Mucosa of stomach (tissue), 1 donor: ENCODE measurements around the gene SQSTM1.
A peak's percentile ranks its signal among the peaks of the same experiment; 100 is the strongest.

Source experiments
- H3K27me3 ChIP-seq: one replicate; pipeline ENCODE4 v1.7.0; 2013; ENCODE audit warnings: mild to moderate bottlenecking, low read length; ENCODE audit not compliant: control insufficient read depth, insufficient read depth
- H3K36me3 ChIP-seq: one replicate; pipeline ENCODE4 v1.7.0; 2013; ENCODE audit warnings: low read length; ENCODE audit not compliant: control insufficient read depth, insufficient read depth
- H3K4me1 ChIP-seq: one replicate; pipeline ENCODE4 v1.7.0; 2013; ENCODE audit warnings: mild to moderate bottlenecking, low read length; ENCODE audit not compliant: control insufficient read depth, insufficient read depth
- H3K4me3 ChIP-seq: one replicate; pipeline ENCODE4 v1.7.0; 2013; ENCODE audit warnings: low read length
- H3K9ac ChIP-seq: one replicate; pipeline ENCODE4 v1.7.0; 2013; ENCODE audit warnings: mild to moderate bottlenecking, low read length, moderate library complexity
- H3K9me3 ChIP-seq: one replicate; pipeline ENCODE4 v1.7.0; 2013; ENCODE audit warnings: mild to moderate bottlenecking, low read length, moderate library complexity; ENCODE audit not compliant: control insufficient read depth
- donor health status: Pancreatic carcinoma.

SQSTM1 gene

GRCh38 chr5:179802950-179803562 is 17.6 kb upstream of the SQSTM1 start:
- Histone ChIP-seq H3K9me3 (no peaks in the 10 kb centered on the region), H3K27me3 (no peaks in the 10 kb centered on the region), H3K36me3 (peaks cover 27% of the 10 kb centered on the region), H3K4me1 (peaks cover 41% of the 10 kb centered on the region), H3K9ac (peak overlapping the region; percentile 39), H3K4me3 (no peak overlapping the region)

GRCh38 chr5:179803651-179804554 is 16.8 kb upstream of the SQSTM1 start:
- H3K4me3 ChIP-seq, result peak overlapping the region; percentile 10
- H3K4me1 ChIP-seq, result peaks cover 44% of the 10 kb centered on the region
- H3K9ac ChIP-seq, result peak overlapping the region; percentile 56

GRCh38 chr5:179804555-179804947 is 16.2 kb upstream of the SQSTM1 start:
- Histone ChIP-seq H3K9ac (peak overlapping the region; percentile 56), H3K4me1 (peaks cover 44% of the 10 kb centered on the region), H3K4me3 (peak overlapping the region; percentile 10), H3K27me3 (no peaks in the 10 kb centered on the region), H3K36me3 (peaks cover 13% of the 10 kb centered on the region), H3K9me3 (no peaks in the 10 kb centered on the region)

More at GRCh38 chr5:179803651-179804554, 16.8 kb upstream of the SQSTM1 start:
- Histone ChIP-seq H3K36me3 (peaks cover 18% of the 10 kb centered on the region), H3K27me3 (no peaks in the 10 kb centered on the region), H3K9me3 (no peaks in the 10 kb centered on the region)

- peaks cover 7% of the 10 kb centered on the region for H3K36me3 ChIP-seq
- H3K9ac ChIP-seq, result peak overlapping the region; percentile 56
- H3K4me3 ChIP-seq, result peak overlapping the region; percentile 10
- no peaks in the 10 kb centered on the region for H3K9me3 ChIP-seq
- no peaks in the 10 kb centered on the region for H3K27me3 ChIP-seq
- peaks cover 44% of the 10 kb centered on the region for H3K4me1 ChIP-seq
Measured at GRCh38 chr5:179805070-179805528, 15.6 kb upstream of the SQSTM1 start.

GRCh38 chr5:179805529-179806249 is 15.0 kb upstream of the SQSTM1 start:
- peaks cover 44% of the 10 kb centered on the region for H3K4me1 ChIP-seq
- H3K27me3 ChIP-seq, result no peaks in the 10 kb centered on the region
- peak overlapping the region; percentile 10 for H3K4me3 ChIP-seq
- no peaks in the 10 kb centered on the region for H3K9me3 ChIP-seq
- peak overlapping the region; percentile 56 for H3K9ac ChIP-seq
- peaks cover 3% of the 10 kb centered on the region for H3K36me3 ChIP-seq

- Histone ChIP-seq H3K4me1 (peaks cover 44% of the 10 kb centered on the region), H3K36me3 (no peaks in the 10 kb centered on the region), H3K27me3 (no peaks in the 10 kb centered on the region), H3K9ac (peak within 1 kb of the TSS; percentile 61), H3K9me3 (no peaks in the 10 kb centered on the region), H3K4me3 (no peak within 1 kb of the TSS)
Measured at GRCh38 chr5:179806250-179807048, 14.3 kb upstream of the SQSTM1 start, which contains the start of gene MGAT4B. Gene MGAT4B (minus strand): TSS chr5:179806866. CDS start chr5:179806583, 283 bp downstream.

GRCh38 chr5:179812135-179812825 is 8.4 kb upstream of the SQSTM1 start:
- no peak overlapping the region for H3K9ac ChIP-seq
- no peaks in the 10 kb centered on the region for H3K27me3 ChIP-seq
- H3K9me3 ChIP-seq, result no peaks in the 10 kb centered on the region
- H3K4me1 ChIP-seq, result peaks cover 9% of the 10 kb centered on the region
- no peaks in the 10 kb centered on the region for H3K36me3 ChIP-seq
- no peak overlapping the region for H3K4me3 ChIP-seq

GRCh38 chr5:179812997-179813607 is 7.6 kb upstream of the SQSTM1 start:
- no peaks in the 10 kb centered on the region for H3K27me3 ChIP-seq
- H3K4me1 ChIP-seq, result peaks cover 11% of the 10 kb centered on the region
- H3K36me3 ChIP-seq, result no peaks in the 10 kb centered on the region
- no peak overlapping the region for H3K4me3 ChIP-seq
- no peak overlapping the region for H3K9ac ChIP-seq
- H3K9me3 ChIP-seq, result no peaks in the 10 kb centered on the region

- Histone ChIP-seq H3K27me3 (no peaks in the 10 kb centered on the region), H3K36me3 (no peaks in the 10 kb centered on the region), H3K4me1 (peaks cover 16% of the 10 kb centered on the region), H3K9ac (no peak overlapping the region), H3K9me3 (no peaks in the 10 kb centered on the region), H3K4me3 (no peak overlapping the region)
Measured at GRCh38 chr5:179814090-179814489, 6.6 kb upstream of the SQSTM1 start.

GRCh38 chr5:179815491-179816249 is 5.0 kb upstream of the SQSTM1 start:
- Histone ChIP-seq H3K4me1 (peaks cover 31% of the 10 kb centered on the region), H3K4me3 (no peak overlapping the region), H3K9ac (no peak overlapping the region), H3K9me3 (no peaks in the 10 kb centered on the region), H3K27me3 (no peaks in the 10 kb centered on the region), H3K36me3 (no peaks in the 10 kb centered on the region)
